ENCODE data around the gene ZNF79. TPM values are rescaled to one million over a fixed set of nuclear protein-coding genes. Genes with fewer than 3 reads are reported as not detected.

Gene ZNF79
- total and polyA plus RNA-seq, 2 of the 8 experiments (the other 6 are each of a cell fraction or from before 2014, with no cell fraction given): 2.4 to 7.4 TPM

- TF ChIP-seq CEBPB (IDR thresholded peaks at IDR 0.05; ENCODE audit: low read depth, low read length) (no peak), NRF1 (IDR thresholded peaks at IDR 0.05; ENCODE audit: low read depth, low read length) (no peak), BRCA1 (IDR thresholded peaks at IDR 0.05; ENCODE audit: low read depth, low read length) (no peak), TAF7 (optimal IDR thresholded peaks at IDR 0.05; ENCODE audit: borderline replicate concordance, low read depth, low read length) (no peak), GTF2F1 (IDR thresholded peaks at IDR 0.05; ENCODE audit: borderline replicate concordance, low read depth, low read length) (no peak), BACH1 (IDR thresholded peaks at IDR 0.05; ENCODE audit: low read length) (no peak), TEAD4 (IDR thresholded peaks at IDR 0.05; ENCODE audit: low read depth, low read length) (no peak), SIX5 (IDR thresholded peaks at IDR 0.05; ENCODE audit: low read depth, low read length) (no peak), JUN (IDR thresholded peaks at IDR 0.05; ENCODE audit: low read depth, low read length) (no peak), BCL11A (IDR thresholded peaks at IDR 0.05; ENCODE audit: low read depth in 2 of 2, low read length in 2 of 2) (no peak), SIRT6 (IDR thresholded peaks at IDR 0.05; ENCODE audit: low read length) (no peak), SIN3A (conservative IDR thresholded peaks at IDR 0.05 in 1 of 2, IDR thresholded peaks at IDR 0.05 in 1 of 2; ENCODE audit: low read depth in 1 of 2, low read length in 2 of 2) (0 out of 4 replicates have a peak, but pooled peaks of 1 of the 2 experiments have one; percentile 17), CBX5 (IDR thresholded peaks at IDR 0.05; ENCODE audit: low read depth, low read length) (no peak), SP1 (IDR thresholded peaks at IDR 0.05; ENCODE audit: low read depth, low read length) (no peak), RBBP5 (IDR thresholded peaks at IDR 0.05; ENCODE audit: borderline replicate concordance, low read depth, low read length) (no peak), KDM5A (IDR thresholded peaks at IDR 0.05; ENCODE audit: low read length) (no peak), EZH2 (IDR thresholded peaks at IDR 0.05; ENCODE audit: low read depth, low read length, severe bottlenecking) (no peak), EP300 (IDR thresholded peaks at IDR 0.05; ENCODE audit: borderline replicate concordance in 1 of 2, low read depth in 2 of 2, low read length in 2 of 2) (no peak), ASH2L (IDR thresholded peaks at IDR 0.05; ENCODE audit: low read length) (no peak)
- TF ChIP-seq, protein P1, sequence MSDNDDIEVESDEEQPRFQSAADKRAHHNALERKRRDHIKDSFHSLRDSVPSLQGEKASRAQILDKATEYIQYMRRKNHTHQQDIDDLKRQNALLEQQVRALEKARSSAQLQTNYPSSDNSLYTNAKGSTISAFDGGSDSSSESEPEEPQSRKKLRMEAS (IDR thresholded peaks at IDR 0.05): peak; percentile 59
- TF ChIP-seq, protein P2, sequence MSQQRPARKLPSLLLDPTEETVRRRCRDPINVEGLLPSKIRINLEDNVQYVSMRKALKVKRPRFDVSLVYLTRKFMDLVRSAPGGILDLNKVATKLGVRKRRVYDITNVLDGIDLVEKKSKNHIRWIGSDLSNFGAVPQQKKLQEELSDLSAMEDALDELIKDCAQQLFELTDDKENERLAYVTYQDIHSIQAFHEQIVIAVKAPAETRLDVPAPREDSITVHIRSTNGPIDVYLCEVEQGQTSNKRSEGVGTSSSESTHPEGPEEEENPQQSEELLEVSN (IDR thresholded peaks at IDR 0.05): no peak
- TF ChIP-seq, protein P3, sequence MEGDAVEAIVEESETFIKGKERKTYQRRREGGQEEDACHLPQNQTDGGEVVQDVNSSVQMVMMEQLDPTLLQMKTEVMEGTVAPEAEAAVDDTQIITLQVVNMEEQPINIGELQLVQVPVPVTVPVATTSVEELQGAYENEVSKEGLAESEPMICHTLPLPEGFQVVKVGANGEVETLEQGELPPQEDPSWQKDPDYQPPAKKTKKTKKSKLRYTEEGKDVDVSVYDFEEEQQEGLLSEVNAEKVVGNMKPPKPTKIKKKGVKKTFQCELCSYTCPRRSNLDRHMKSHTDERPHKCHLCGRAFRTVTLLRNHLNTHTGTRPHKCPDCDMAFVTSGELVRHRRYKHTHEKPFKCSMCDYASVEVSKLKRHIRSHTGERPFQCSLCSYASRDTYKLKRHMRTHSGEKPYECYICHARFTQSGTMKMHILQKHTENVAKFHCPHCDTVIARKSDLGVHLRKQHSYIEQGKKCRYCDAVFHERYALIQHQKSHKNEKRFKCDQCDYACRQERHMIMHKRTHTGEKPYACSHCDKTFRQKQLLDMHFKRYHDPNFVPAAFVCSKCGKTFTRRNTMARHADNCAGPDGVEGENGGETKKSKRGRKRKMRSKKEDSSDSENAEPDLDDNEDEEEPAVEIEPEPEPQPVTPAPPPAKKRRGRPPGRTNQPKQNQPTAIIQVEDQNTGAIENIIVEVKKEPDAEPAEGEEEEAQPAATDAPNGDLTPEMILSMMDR (IDR thresholded peaks at IDR 0.05; ENCODE audit: control extremely low read depth in 1 of 3, insufficient read depth in 1 of 3, low read depth in 1 of 3, low read length in 3 of 3): peak; percentile 65 to 76 (median 70)
Measured at GRCh38 chr9:127418037-127418471, 6.1 kb upstream of the ZNF79 start (continued).

Measured in H1 (cell line).